Lower leg skin (tissue), 4 donors: ENCODE data around the gene MTCH1. TPM values are rescaled to one million over a fixed set of nuclear protein-coding genes. Genes with fewer than 3 reads are reported as not detected.
"Not testable (repeated sequence)": the region's sequence is repeated elsewhere in the genome, so short reads cannot be mapped to it uniquely, and the experiment has no call there.

Source experiments
- DNase-seq, 2 donors: peaks; one replicate each; pipeline ENCODE4 v3.0.0-alpha.2; 2019; ENCODE audit warnings: low spot score in 2 of 2
- H3K4me3 ChIP-seq: fragments of 200-600 bp; sonication (generic); 2 replicates; pipeline ENCODE4 v1.5.1; 2017; ENCODE audit warnings: mild to moderate bottlenecking, low read depth; ENCODE audit not compliant: poor library complexity, severe bottlenecking
- POLR2A ChIP-seq, 2 donors: fragments of 450-650 bp; IDR thresholded peaks; one replicate each; pipeline ENCODE4 v1.6.1; 2016 to 2017; ENCODE audit warnings: antibody characterized with exemption in 2 of 2, mild to moderate bottlenecking in 1 of 2, moderate library complexity in 1 of 2
- WGBS, 2 donors: methylation state at CpG; one replicate each; pipeline ENCODE4 v1.1.5; 2018; 5-methylcytosine and 5-hydroxymethylcytosine counted together
- intact Hi-C: fragments of 100-400 bp; cut with DNase I; formaldehyde crosslinking; loops from one replicate; pipeline ENCODE4 v1.15.0; 2023; ENCODE audit warnings: low total_unique reads
- total RNA-seq, 4 donors: library from RNA; depleted of rRNA; stranded (reverse); fragments of >200 nt; gene quantifications; one replicate each; pipeline ENCODE4 v1.1.0, GENCODE V29; 2016
- TF ChIP-seq, protein P1 (sequence below), 3 donors: fragments of 450-650 bp; IDR thresholded peaks; one replicate each; pipeline ENCODE4 v1.5.1; 2016; ENCODE audit warnings: antibody characterized with exemption in 3 of 3, mild to moderate bottlenecking in 3 of 3, moderate library complexity in 2 of 3

Gene MTCH1
- total RNA-seq, 4 donors from 2014 or later: 166 to 219 (median 188) TPM

DNA sequence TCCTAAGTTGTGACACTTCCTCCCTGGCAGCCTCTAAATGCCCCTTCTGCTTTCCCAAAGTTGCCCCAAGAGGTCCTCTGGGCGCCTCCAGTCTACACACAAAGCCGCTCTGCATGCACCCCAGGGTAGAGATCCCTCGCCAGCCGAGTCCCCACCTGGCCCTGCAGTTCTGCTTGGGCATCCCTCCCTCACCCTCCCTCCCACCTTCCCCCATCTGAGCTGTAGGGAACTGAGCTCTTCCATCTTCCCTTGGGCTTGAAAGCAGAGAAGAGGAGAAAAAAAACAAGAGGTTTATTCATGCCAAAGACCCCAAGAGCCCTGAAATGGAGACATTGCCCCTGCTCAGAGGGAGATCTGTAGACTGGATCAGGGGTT lies 13.7 kb upstream of the MTCH1 start:
- TF ChIP-seq, protein P1, sequence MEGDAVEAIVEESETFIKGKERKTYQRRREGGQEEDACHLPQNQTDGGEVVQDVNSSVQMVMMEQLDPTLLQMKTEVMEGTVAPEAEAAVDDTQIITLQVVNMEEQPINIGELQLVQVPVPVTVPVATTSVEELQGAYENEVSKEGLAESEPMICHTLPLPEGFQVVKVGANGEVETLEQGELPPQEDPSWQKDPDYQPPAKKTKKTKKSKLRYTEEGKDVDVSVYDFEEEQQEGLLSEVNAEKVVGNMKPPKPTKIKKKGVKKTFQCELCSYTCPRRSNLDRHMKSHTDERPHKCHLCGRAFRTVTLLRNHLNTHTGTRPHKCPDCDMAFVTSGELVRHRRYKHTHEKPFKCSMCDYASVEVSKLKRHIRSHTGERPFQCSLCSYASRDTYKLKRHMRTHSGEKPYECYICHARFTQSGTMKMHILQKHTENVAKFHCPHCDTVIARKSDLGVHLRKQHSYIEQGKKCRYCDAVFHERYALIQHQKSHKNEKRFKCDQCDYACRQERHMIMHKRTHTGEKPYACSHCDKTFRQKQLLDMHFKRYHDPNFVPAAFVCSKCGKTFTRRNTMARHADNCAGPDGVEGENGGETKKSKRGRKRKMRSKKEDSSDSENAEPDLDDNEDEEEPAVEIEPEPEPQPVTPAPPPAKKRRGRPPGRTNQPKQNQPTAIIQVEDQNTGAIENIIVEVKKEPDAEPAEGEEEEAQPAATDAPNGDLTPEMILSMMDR (IDR thresholded peaks at IDR 0.05): no peak
- no peak for TF ChIP-seq POLR2A (IDR thresholded peaks at IDR 0.05)
- 91 to 94% methylated on average over 4 of the region's 4 CpGs for WGBS, 2 donors
- no peak for DNase-seq
- no peak overlapping the region for H3K4me3 ChIP-seq
- intact Hi-C loops: no loop called here

DNA sequence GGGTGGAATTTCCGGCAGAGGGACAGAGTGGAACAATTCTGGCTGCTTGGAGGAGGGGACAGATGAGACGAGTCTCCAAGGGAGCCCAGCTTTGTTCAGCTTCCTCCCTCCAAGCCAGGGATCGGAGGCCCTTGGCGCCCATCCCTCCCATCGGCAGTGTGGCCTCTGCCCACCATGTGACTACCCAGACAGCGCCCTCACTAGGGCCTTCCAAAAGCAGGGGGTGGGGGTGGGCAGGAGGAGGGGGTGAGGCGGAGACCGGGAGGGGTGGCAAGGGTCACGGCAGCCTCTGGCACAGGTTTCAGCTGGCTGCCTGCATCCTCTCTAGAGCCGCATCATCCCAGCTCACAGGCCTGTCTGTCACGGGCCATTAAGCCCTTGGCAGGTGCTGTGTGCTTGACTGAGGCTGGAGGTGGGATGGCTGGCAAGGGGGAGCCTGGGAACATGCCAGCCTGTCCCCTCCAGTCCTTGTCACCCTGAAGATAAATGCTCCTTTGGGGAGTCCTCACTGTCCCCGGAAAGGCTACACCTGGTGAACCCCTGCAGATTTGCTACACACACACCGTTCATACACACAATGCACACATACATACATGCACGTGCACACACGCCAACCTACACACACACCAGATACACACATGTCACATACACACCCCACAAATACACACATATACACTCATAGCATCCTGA lies 13.2 kb upstream of the MTCH1 start:
- intact Hi-C loops: no loop called here
- TF ChIP-seq POLR2A (IDR thresholded peaks at IDR 0.05): no peak
- TF ChIP-seq, protein P1 (IDR thresholded peaks at IDR 0.05): no peak
- H3K4me3 ChIP-seq: no peak overlapping the region
- DNase-seq: no peak
- 65 to 71% methylated on average over 10 to 14 of the region's 15 CpGs for WGBS, 2 donors

- no peak overlapping the region for H3K4me3 ChIP-seq
- DNase-seq: no peak
- 62 to 71% methylated on average over 8 of the region's 8 CpGs for WGBS, 2 donors
- intact Hi-C loops: no loop called here
- no peak for TF ChIP-seq POLR2A (IDR thresholded peaks at IDR 0.05)
- TF ChIP-seq, protein P1 (IDR thresholded peaks at IDR 0.05): no peak
Observed at GRCh38 chr6:36998723-36999038, 12.7 kb upstream of the MTCH1 start.

DNA sequence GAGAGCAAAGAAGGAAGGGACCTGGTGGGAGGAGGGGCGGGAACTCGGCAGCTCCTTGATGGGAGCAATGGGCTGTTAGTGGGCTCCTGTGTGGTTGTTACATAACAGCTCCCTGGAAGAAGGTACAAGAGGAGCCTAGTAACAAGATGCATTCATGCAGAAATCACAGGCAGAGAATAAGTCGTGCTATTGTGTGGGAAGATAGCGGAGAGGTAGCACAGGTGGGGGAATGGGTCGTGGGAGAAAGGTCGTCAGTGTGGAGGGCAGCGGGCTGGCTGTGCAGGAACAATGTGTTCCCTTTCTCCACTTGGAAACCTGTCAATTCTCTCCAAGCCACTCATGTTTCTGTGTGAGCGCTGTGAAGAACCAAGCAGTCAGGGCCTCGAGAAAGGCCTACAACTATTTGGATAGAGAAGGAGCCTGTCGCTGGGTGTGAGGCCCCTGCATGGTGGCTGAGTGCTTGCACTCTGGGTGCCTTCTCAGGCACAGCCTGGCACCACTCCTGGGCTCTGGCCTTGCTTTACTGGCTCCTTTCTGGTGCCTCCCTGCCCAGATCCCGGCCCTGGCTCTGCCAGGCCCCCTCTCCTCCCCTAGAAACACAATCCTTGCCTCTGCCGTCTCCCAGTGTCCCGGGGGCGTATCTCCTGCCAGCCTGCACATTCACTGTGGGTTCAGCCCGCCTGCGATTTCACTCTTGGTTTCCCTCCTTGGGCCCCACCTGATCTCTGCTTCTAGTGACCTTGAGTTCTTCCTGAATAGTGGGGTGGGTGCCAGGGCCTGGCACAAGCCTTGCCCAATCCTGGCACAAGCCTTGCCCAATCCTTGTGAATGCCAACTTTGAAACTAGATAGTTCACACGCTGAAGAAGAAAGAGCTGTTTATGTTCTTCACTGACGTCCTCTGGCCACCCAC lies 12.1 kb upstream of the MTCH1 start:
- H3K4me3 ChIP-seq: no peak overlapping the region
- intact Hi-C loops: no loop called here
- DNase-seq: no peak
- WGBS, 2 donors: 52 to 69% methylated on average over 18 of the region's 18 CpGs
- TF ChIP-seq, protein P1 (IDR thresholded peaks at IDR 0.05): no peak
- no peak for TF ChIP-seq POLR2A (IDR thresholded peaks at IDR 0.05)

DNA sequence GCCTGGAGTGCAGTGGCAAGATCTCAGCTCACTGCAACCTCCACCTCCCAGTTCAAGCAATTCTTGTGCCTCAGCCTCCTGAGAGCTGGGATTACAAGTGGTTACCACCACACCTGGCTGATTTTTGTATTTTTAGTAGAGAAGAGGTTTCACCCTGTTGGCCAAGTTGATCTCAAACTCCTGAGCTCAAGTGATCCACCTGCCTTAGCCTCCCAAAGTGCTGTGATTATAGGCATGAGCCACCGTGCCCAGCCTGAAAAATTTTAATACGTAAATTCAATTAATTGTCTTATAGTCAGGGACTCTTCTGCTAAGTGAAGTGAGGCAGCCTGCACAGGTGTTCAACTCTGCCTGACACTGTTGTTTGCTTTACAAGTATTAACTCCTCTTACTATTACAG lies 4.4 kb upstream of the MTCH1 start:
- intact Hi-C loops, DNase-seq, H3K4me3 ChIP-seq: not testable (repeated sequence)
- 88 to 94% methylated on average over 2 of the region's 2 CpGs for WGBS, 2 donors

- DNase-seq: no peak
- intact Hi-C loops: no loop called here
- 83 to 85% methylated on average over 6 of the region's 6 CpGs for WGBS, 2 donors
Observed at GRCh38 chr6:36989264-36989663, 3.3 kb upstream of the MTCH1 start.

More at GRCh38 chr6:36989264-36989663, 3.3 kb upstream of the MTCH1 start:
- H3K4me3 ChIP-seq: no peak overlapping the region
- TF ChIP-seq POLR2A (IDR thresholded peaks at IDR 0.05): no peak
- TF ChIP-seq, protein P1 (IDR thresholded peaks at IDR 0.05): no peak
